ENCODE data around the gene RAI1. TPM values are rescaled to one million over a fixed set of nuclear protein-coding genes. Genes with fewer than 3 reads are reported as not detected.
A peak's percentile ranks its signal among the peaks of the same experiment; 100 is the strongest.

RAI1 gene
- total RNA-seq, 1 donor, result 23.2 TPM

- no peak for DNase-seq (ENCODE audit: low read depth in 2 of 3, low spot score in 2 of 3)
Measured at GRCh38 chr17:17779015-17779611, 97.9 kb downstream of the RAI1 start.

- no peak for DNase-seq (ENCODE audit: low read depth in 2 of 3, low spot score in 2 of 3)
Measured at GRCh38 chr17:17780922-17781590, 99.8 kb downstream of the RAI1 start.

DNA sequence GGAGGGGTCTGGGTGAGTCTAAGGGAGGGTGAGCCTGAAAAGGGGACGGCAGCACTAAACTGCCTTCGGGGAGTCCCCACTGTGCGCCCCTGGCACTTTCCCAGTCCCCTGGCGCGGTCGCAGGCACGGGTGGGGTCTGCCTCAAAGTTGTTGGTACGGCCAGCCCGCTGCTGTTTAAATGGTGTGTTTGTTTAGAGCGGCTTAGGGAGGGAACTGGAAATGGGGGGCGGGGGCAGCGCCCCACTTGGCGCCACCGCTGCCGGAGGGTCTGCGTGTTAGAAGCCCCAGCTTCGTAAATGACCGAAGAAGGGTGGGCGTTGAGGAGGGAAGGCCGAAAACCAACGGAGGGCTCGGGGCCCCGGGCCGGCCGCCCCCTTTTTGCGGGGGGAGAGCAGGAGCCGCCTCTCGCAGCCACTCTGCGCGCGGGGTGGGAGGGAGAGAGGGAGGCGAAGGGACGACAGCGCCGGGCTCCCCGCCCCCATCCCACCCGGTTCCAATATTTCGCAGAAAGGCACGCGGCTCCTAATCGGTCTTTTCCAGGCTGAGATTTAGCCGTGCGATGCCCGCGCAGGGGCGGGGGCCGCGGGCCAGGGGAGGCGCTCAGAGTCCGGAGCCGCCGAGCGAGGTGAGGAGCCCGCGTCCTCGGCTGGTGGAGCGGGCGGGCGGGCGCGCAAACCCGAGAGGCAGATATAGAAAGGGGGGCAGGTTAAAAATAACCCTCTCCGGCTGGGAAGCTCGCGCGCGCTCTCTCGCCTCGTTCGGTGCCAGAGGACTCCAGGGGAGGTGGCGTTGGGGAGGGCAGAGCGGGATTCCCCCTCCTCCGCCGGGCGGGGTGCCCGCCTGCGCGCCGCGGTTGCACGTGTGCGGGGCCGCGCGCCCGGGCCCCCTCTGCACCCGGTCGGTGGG is 100.6 kb downstream of the RAI1 start:
- DNase-seq (ENCODE audit: low read depth in 2 of 3, low spot score in 2 of 3), result peak in 2 of 3 donors; percentile 40 to 45

GRCh38 chr17:17782523-17783115 is 101.4 kb downstream of the RAI1 start:
- no peak for DNase-seq (ENCODE audit: low read depth in 2 of 3, low spot score in 2 of 3)

DNA sequence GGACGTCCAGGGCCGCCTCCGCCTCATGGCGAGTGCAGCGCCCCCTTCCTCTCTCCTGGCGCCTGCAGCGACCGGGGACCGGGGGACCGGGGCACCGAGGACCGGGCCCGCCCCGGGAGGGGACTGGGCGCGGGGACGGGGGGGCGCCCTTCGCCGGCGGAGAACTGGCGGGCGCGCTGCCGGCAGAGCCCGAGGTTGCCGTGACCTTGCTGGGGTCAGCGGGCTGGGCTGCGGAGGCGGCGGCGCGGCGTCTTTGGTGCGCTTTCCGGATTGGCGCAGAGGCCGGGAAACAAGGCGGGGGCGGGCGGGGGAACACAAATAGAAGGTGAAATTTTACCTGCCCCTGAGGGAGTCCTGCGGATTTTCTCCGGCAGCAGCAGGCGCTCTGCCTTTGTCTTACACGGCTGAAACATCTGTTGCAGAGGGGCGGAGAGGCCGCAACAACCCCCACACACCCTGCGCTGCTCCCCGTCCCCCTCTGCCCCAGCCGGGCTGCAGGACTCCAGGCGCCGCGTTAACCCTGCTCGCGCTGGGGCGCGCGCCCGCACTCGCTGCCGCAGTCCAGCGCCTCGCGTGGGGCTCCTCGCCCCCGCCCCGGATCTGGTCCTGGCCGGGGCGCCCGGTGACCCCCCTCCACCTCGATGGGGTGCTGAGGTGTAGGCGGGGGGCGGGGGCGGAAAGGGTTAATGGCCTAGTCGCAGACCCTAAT is 102.0 kb downstream of the RAI1 start:
- peak in 2 of 3 donors; percentile 22 to 56 for DNase-seq (ENCODE audit: low read depth in 2 of 3, low spot score in 2 of 3)

GRCh38 chr17:17783825-17784656 is 102.8 kb downstream of the RAI1 start:
- DNase-seq (ENCODE audit: low read depth in 2 of 3, low spot score in 2 of 3), result peak in 2 of 3 donors; percentile 27 to 67

DNA sequence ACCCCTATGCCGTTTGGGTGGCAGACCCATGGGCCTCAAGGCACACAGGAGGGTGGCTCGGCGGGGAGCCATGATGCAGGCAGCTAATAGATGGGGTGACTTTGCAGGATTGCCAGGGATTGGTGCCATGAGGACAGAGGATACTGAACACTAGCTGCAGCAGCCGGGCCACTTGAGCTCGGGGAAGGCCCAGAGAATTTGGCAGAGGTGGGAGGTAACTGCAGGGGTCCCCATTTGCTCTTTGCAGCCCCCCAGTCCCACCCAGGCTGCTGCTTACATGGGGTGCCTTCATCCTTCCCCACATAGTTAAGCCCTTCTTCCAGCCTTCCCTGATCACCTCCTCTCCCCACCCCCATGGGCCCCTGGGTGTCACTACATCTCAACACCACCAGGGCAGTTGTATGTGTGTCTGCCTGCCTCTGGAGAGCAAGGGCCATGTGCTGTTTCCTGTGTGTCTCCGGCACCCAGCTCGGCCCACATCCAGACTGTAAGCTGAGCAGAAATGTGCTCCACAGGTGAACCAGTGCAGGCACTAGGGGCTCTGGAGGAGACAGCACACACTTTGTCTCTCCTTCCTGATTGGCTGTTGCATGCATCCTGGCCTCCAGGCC is 103.5 kb downstream of the RAI1 start:
- DNase-seq (ENCODE audit: low read depth in 2 of 3, low spot score in 2 of 3), result no peak

- no peak for DNase-seq (ENCODE audit: low read depth in 2 of 3, low spot score in 2 of 3)
Measured at GRCh38 chr17:17785407-17785806, 104.1 kb downstream of the RAI1 start.

- DNase-seq (ENCODE audit: low read depth in 2 of 3, low spot score in 2 of 3), result no peak
Measured at GRCh38 chr17:17786998-17787397, 105.7 kb downstream of the RAI1 start.

DNA sequence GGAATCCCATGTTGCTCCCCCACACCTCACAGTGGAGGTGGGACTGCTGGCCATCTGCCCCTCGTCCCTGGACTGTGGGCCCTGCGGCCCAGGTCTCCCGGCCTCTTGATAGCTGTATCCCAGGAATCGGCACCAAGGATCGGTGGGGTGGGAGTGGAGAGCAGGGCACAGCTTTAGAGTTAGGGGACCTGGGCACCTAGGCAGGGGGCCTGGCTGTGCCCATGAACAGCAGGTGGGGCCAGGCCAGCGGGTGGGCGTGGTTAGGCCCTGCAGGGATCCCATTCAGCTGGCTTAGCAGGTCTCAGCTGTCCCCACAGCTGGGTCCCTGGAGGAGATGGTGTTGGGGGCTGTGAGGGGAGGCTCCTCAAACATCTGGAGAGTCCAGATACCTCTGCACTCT is 106.3 kb downstream of the RAI1 start:
- no peak for DNase-seq (ENCODE audit: low read depth in 2 of 3, low spot score in 2 of 3)

DNA sequence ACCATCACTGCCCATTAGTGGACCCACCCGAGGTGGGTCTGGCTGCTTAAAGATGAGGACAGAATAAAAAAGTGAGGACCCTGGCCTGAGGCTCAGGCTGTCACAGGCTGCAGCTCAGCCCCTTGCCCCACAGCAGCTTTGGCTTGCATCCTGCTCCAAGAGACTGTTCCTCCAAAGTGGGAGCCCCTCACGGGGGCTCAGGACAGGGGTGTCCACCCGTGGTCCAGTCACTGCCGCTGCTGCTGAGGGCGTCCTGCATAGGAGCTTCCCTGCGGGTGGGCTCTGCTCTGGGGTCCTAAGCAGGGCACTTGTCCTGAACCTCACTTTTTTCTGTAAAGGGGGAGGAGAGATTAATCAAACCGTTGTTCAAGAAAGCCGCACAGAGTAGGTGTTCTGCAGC is 107.7 kb downstream of the RAI1 start:
- DNase-seq (ENCODE audit: low read depth in 2 of 3, low spot score in 2 of 3), result no peak

DNA sequence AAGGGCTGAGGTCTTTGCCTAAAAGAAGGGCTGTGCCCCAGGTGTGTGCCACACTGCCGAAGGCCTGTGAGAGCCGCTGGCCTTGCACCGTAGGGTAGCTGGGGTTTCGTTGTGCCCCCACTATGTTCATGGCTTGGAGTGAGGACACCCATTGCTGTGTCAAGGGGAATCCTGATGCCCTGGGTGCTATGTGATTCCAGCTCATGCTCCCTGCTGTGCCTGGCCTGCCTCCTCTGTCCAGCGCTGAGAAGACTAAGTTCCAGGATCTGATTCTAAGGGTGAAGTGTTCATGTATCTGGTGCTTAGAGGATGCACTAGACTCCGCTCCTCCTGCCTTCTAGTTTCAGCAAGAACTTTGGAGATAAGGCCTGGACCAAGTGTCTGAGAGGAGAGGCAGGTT is 108.2 kb downstream of the RAI1 start:
- DNase-seq (ENCODE audit: low read depth in 2 of 3, low spot score in 2 of 3), result no peak

- DNase-seq (ENCODE audit: low read depth in 2 of 3, low spot score in 2 of 3), result no peak
Measured at GRCh38 chr17:17789828-17790636, 108.8 kb downstream of the RAI1 start.

DNA sequence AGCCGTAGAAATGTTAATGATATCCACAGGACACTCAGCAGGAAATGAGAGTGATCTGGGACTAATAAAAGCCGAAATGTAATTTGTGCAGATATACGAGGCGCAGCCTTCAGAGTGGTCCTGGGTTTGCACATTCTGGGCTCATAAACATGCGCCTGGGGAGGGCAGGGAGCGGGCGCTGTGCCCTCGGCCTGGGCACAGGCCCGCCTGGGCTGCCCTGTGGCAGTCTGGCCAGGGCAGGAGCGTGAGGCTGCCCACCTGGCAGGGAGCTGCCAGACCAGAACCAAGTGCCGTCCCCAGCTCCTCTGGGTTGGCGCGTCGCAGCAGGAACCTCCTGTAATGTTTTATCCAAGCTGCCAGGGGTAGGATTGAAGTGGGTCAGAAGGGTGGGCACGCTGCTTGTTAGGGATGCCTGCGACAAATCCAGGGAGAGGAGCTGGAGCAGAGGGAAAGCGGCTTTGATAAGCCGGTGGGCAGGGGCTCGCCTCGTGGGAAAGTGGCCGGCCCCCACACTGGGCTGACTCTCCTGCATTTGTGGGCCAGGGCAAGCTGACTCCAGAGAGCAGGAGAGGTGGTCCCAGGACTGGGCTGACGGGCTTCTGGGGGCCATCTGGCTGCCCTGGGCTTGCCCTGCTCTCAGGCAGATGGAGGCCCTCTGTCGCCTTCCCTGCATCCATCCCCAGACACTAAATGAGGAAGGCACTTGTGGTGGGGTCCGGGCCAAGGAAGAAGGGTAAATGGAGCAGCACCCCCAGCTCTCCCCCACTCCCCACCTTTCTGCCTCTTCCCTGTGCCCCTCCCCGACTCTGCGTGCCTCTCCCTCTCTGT is 109.6 kb downstream of the RAI1 start:
- no peak for DNase-seq (ENCODE audit: low read depth in 2 of 3, low spot score in 2 of 3)

- peak in 2 of 3 donors; percentile 28 to 52 for DNase-seq (ENCODE audit: low read depth in 2 of 3, low spot score in 2 of 3)
Measured at GRCh38 chr17:17792037-17792550, 110.8 kb downstream of the RAI1 start.

DNA sequence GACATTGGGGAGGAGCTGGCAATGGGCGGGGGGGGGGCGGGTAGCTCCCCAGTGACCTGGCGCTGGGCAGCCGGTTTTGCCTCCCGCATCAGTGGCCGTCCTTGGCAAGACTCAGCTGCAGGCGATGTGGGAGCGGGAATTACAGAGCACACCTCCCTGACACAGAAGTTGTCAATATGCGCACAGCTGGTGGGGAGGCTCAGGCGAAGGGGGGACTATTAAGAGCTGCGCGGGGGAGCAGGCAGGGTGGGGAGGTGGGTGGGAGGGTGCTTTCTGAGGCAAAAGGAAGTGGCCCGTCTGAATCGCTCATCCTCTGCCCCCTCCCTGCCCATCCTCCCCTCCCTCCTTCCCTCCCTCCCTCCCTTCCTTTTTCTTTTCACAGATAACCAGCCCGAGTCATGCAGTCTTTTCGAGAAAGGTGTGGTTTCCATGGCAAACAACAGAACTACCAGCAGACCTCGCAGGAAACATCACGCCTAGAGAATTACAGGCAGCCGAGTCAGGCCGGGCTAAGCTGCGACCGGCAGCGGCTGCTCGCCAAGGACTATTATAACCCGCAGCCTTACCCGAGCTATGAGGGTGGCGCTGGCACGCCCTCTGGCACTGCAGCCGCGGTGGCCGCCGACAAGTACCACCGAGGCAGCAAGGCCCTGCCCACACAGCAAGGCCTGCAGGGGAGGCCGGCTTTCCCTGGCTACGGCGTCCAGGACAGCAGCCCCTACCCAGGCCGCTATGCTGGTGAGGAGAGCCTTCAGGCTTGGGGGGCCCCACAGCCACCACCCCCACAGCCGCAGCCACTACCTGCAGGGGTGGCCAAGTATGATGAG is 111.5 kb downstream of the RAI1 start:
- peak in 2 of 3 donors; percentile 88 to 92 for DNase-seq (ENCODE audit: low read depth in 2 of 3, low spot score in 2 of 3)

Measured in hematopoietic multipotent progenitor cell (in vitro differentiated cells).